Neural progenitor cell (in vitro differentiated cells): ENCODE data around the gene ZNF8.

Experiments used
- CTCF ChIP-seq: fragments of 200-600 bp; sonication (generic); IDR thresholded peaks from 2 replicates; pipeline ENCODE4 v1.5.1; 2017; ENCODE audit warnings: antibody characterized with exemption, mild to moderate bottlenecking
- EZH2 ChIP-seq: fragments of 200-600 bp; sonication (generic); IDR thresholded peaks from 2 replicates; pipeline ENCODE4 v1.6.1; 2017; ENCODE audit warnings: antibody characterized with exemption, mild to moderate bottlenecking, moderate library complexity
- EZH2phosphoT487 ChIP-seq: fragments of 200-600 bp; sonication (generic); IDR thresholded peaks from 2 replicates; pipeline ENCODE4 v1.6.1; 2017; ENCODE audit warnings: antibody characterized with exemption

- TF ChIP-seq CTCF (no peak), EZH2phosphoT487 (no peak), EZH2 (no peak)
Measured at GRCh38 chr19:58349590-58349989, 70.8 kb downstream of the ZNF8 start.
